NOMO-1 (cell line): ENCODE measurements around the gene CELA3A.
A peak's percentile ranks its signal among the peaks of the same experiment; 100 is the strongest.
"Not testable (repeated sequence)": the region's sequence is repeated elsewhere in the genome, so short reads cannot be mapped to it uniquely, and the experiment has no call there.

ENCODE experiments used
- DNase-seq, 2 experiments: peaks; one replicate each; lab custom pipeline; 2025; ENCODE audit not compliant: unreplicated experiment in 2 of 2; lab: John Stamatoyannopoulos, UW

Gene CELA3A

GRCh38 chr1:22012752-22013151 is 11.3 kb downstream of the CELA3A start:
- not testable (repeated sequence) for DNase-seq

GRCh38 chr1:22014575-22015206 is 13.2 kb downstream of the CELA3A start:
- DNase-seq, result not testable (repeated sequence)

- peak; percentile 97 for DNase-seq
These were observed 17.4 kb downstream of the CELA3A start for GRCh38 chr1:22018583-22019559.

GRCh38 chr1:22021061-22021460 is 19.6 kb downstream of the CELA3A start:
- DNase-seq, result no peak

GRCh38 chr1:22024485-22025367 is 23.3 kb downstream of the CELA3A start:
- DNase-seq, result peak; percentile 87 to 94

- DNase-seq, result peak; percentile 94 to 97
These were observed 24.1 kb downstream of the CELA3A start for GRCh38 chr1:22025368-22026155.

GRCh38 chr1:22026924-22027289 is 25.4 kb downstream of the CELA3A start:
- DNase-seq, result no peak

- DNase-seq, result no peak
These were observed 28.6 kb downstream of the CELA3A start for GRCh38 chr1:22030057-22030456.

GRCh38 chr1:22030473-22030872 is 29.0 kb downstream of the CELA3A start:
- DNase-seq, result no peak

GRCh38 chr1:22031214-22031962 is 29.9 kb downstream of the CELA3A start:
- peak in 1 of 2 experiments; percentile 52 for DNase-seq

- not testable (repeated sequence) for DNase-seq
These were observed 33.4 kb downstream of the CELA3A start for GRCh38 chr1:22034834-22035233.

GRCh38 chr1:22037520-22037919 is 36.1 kb downstream of the CELA3A start:
- peak in 1 of 2 experiments; percentile 16 for DNase-seq

GRCh38 chr1:22038036-22038435 is 36.6 kb downstream of the CELA3A start:
- DNase-seq, result no peak

GRCh38 chr1:22039594-22040285 is 38.3 kb downstream of the CELA3A start:
- DNase-seq, result peak; percentile 98 to 99

GRCh38 chr1:22040286-22040623 is 38.8 kb downstream of the CELA3A start:
- no peak for DNase-seq

GRCh38 chr1:22041505-22041904 is 40.0 kb downstream of the CELA3A start:
- no peak for DNase-seq

GRCh38 chr1:22043198-22043769 is 41.8 kb downstream of the CELA3A start:
- DNase-seq, result no peak

GRCh38 chr1:22044690-22045420 is 43.4 kb downstream of the CELA3A start:
- DNase-seq, result no peak
